Thoracic aorta (tissue), 2 donors: ENCODE results near the gene SMYD4. TPM values are rescaled to one million over a fixed set of nuclear protein-coding genes. Genes with fewer than 3 reads are reported as not detected.

Experiments used
- ATAC-seq: fragments of 150-250 bp; one replicate; pipeline ENCODE4 v1.8.0; 2017; ENCODE audit warnings: low read depth; ENCODE audit not compliant: insufficient number of reproducible peaks, low FRiP score
- DNase-seq: peaks from one replicate; pipeline ENCODE4 v3.0.0-alpha.2; 2020; ENCODE audit warnings: low spot score
- H3K27ac ChIP-seq, 2 donors: fragments of 200-600 bp; sonication (generic); 1 replicate in 1 of 2; 2 replicates in 1 of 2; pipeline ENCODE4 v1.5.1; 2016; ENCODE audit warnings: mild to moderate bottlenecking in 2 of 2, moderate library complexity in 2 of 2
- H3K27me3 ChIP-seq: fragments of 200-600 bp; sonication (generic); replicated peaks from 2 replicates; pipeline ENCODE4 v1.6.0; 2016; ENCODE audit warnings: mild to moderate bottlenecking; ENCODE audit not compliant: insufficient read depth
- H3K36me3 ChIP-seq: fragments of 200-600 bp; sonication (generic); one replicate; pipeline ENCODE4 v1.5.1; 2016
- H3K4me1 ChIP-seq, 2 donors: fragments of 200-600 bp; sonication (generic); 1 replicate in 1 of 2; 2 replicates in 1 of 2; pipeline versions ENCODE4 v1.5.1 to v1.6.0; 2016; ENCODE audit warnings: low read depth in 2 of 2, mild to moderate bottlenecking in 1 of 2; ENCODE audit not compliant: control insufficient read depth in 1 of 2
- H3K4me3 ChIP-seq: fragments of 200-600 bp; sonication (generic); 2 replicates; pipeline ENCODE4 v1.5.1; 2016; ENCODE audit warnings: mild to moderate bottlenecking
- H3K9me3 ChIP-seq: fragments of 200-600 bp; sonication (generic); 2 replicates; pipeline ENCODE4 v1.5.1; 2016
- total RNA-seq, 2 donors: library from RNA; depleted of rRNA; stranded (reverse); fragments of >200 nt; gene quantifications; one replicate each; pipeline versions ENCODE4 v1.1.0 to v1.2.3, GENCODE V29; 2016
- TF ChIP-seq, protein P1 (sequence below): fragments of 200-600 bp; sonication (generic); IDR thresholded peaks from one replicate; pipeline ENCODE4 v1.5.1; 2019; ENCODE audit warnings: antibody characterized with exemption

SMYD4 gene
- total RNA-seq, 2 donors from 2014 or later: 12.6 to 13.3 TPM

DNA sequence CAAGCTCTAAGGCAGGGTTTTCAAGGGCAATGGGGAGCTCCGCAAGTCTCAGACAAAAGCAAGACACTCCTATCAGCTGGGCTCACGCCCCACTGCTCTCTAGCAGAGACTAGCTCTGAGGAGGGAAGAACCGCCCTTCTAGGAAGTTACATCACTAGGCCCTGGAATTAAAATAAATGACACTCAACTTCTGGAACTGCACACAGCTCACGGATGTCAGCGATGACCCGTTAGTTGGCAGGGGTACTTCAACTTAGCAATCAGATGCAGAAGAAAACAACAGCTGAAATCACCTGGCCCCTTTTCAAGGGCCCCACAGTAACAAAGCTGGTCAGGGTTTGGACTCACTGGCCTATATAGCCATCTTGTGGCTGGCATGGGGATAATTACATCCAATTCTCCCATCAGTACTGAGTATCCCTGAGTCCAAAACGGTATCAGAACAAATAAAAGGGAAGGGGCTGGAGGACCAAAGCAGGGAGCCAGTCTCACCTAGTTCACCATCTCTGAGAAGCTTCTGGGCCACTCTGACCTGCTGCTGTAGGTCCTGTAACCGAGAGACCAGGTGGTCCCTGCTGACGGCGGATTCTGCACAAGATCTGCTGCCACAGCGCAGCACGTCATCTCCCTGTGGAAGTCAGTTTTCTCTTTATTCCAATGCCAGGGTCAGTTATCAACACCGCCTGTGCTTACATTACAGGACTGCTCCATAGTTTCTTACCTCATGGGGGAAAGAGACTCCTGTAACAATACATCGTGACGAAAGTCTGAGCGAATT, 45.7 kb downstream of the SMYD4 start:
- ATAC-seq (peak; percentile 42), DNase-seq (peak; percentile 69)
- TF ChIP-seq, protein P1, sequence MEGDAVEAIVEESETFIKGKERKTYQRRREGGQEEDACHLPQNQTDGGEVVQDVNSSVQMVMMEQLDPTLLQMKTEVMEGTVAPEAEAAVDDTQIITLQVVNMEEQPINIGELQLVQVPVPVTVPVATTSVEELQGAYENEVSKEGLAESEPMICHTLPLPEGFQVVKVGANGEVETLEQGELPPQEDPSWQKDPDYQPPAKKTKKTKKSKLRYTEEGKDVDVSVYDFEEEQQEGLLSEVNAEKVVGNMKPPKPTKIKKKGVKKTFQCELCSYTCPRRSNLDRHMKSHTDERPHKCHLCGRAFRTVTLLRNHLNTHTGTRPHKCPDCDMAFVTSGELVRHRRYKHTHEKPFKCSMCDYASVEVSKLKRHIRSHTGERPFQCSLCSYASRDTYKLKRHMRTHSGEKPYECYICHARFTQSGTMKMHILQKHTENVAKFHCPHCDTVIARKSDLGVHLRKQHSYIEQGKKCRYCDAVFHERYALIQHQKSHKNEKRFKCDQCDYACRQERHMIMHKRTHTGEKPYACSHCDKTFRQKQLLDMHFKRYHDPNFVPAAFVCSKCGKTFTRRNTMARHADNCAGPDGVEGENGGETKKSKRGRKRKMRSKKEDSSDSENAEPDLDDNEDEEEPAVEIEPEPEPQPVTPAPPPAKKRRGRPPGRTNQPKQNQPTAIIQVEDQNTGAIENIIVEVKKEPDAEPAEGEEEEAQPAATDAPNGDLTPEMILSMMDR: peak; percentile 66
- H3K27ac ChIP-seq: peak overlapping the region; percentile 73 to 96
- peaks cover 34 to 84% of the 10 kb centered on the region in 2 donors for H3K4me1 ChIP-seq
- no peaks in the 10 kb centered on the region for H3K27me3 ChIP-seq
- H3K4me3 ChIP-seq: peak overlapping the region; percentile 10
- H3K9me3 ChIP-seq: no peaks in the 10 kb centered on the region
- H3K36me3 ChIP-seq: no peaks in the 10 kb centered on the region

- no peak for ATAC-seq
- Histone ChIP-seq H3K27me3 (no peaks in the 10 kb centered on the region), H3K27ac (peak overlapping the region; percentile 73 to 96), H3K4me3 (peak overlapping the region; percentile 10), H3K9me3 (no peaks in the 10 kb centered on the region), H3K36me3 (no peaks in the 10 kb centered on the region), H3K4me1 (peaks cover 34 to 84% of the 10 kb centered on the region in 2 donors)
- TF ChIP-seq, protein P1: no peak
- no peak for DNase-seq
Observed at GRCh38 chr17:1783271-1783670, 46.4 kb downstream of the SMYD4 start.

DNA sequence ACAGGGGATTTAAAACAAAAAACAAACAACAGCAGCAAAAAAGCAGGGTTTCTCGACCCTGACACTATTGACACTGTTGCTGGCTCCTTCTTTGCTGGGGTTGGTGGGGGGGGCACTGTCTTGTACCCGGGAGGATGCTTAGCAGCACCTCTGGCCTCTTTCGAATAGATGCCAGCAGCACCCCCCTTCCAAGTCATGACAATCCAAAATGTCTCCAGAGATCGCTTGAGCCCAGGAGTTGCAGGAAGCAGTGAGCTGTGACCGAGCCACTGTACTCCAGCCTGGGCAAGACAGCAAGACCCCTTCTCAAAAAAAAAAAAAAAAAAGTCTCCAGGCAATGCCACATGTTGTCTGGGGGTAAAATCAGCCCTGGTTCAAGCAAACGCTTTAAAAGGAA, 47.5 kb downstream of the SMYD4 start:
- TF ChIP-seq, protein P1: no peak
- Histone ChIP-seq H3K36me3 (no peaks in the 10 kb centered on the region), H3K4me1 (peaks cover 25 to 73% of the 10 kb centered on the region in 2 donors), H3K27ac (peak overlapping the region; percentile 73 to 96), H3K9me3 (no peaks in the 10 kb centered on the region), H3K4me3 (peak overlapping the region; percentile 29), H3K27me3 (no peaks in the 10 kb centered on the region)
- DNase-seq (no peak), ATAC-seq (no peak)

GRCh38 chr17:1779571-1780131, 50.1 kb downstream of the SMYD4 start:
- ATAC-seq: no peak
- peaks cover 6% of the 10 kb centered on the region for H3K36me3 ChIP-seq
- no peaks in the 10 kb centered on the region for H3K9me3 ChIP-seq
- H3K27ac ChIP-seq: peak overlapping the region; percentile 73 to 96
- DNase-seq: no peak
- peak overlapping the region; percentile 35 for H3K4me3 ChIP-seq
- TF ChIP-seq, protein P1: no peak
- no peaks in the 10 kb centered on the region for H3K27me3 ChIP-seq
- peaks cover 17 to 60% of the 10 kb centered on the region in 2 donors for H3K4me1 ChIP-seq

- H3K36me3 ChIP-seq: peaks cover 6% of the 10 kb centered on the region
- H3K4me3 ChIP-seq: no peak overlapping the region
- ATAC-seq (no peak), DNase-seq (no peak)
- no peak overlapping the region for H3K27ac ChIP-seq
- peaks cover 13 to 35% of the 10 kb centered on the region in 2 donors for H3K4me1 ChIP-seq
- no peaks in the 10 kb centered on the region for H3K9me3 ChIP-seq
- no peaks in the 10 kb centered on the region for H3K27me3 ChIP-seq
- TF ChIP-seq, protein P1: no peak
Observed at GRCh38 chr17:1776857-1777256, 52.8 kb downstream of the SMYD4 start.
